Chondrocyte (in vitro differentiated cells): ENCODE data around the gene ZACN. TPM values are rescaled to one million over a fixed set of nuclear protein-coding genes. Genes with fewer than 3 reads are reported as not detected.
A peak's percentile ranks its signal among the peaks of the same experiment; 100 is the strongest.

Experiments
- DNase-seq: peaks from one replicate; pipeline ENCODE4 v3.0.0; 2021; ENCODE audit warnings: mixed read lengths, low spot score
- H3K27ac Mint-ChIP-seq: one replicate; pipeline ENCODE4 v1.8.0; 2021; ENCODE audit warnings: mild to moderate bottlenecking, moderate library complexity, mixed read lengths; ENCODE audit not compliant: unreplicated experiment
- H3K27me3 Mint-ChIP-seq: 2 replicates; pipeline ENCODE4 v1.8.0; 2021; ENCODE audit warnings: low read depth, mixed read lengths
- H3K36me3 Mint-ChIP-seq: 2 replicates; pipeline ENCODE4 v1.8.0; 2021; ENCODE audit warnings: low read depth, mixed read lengths
- H3K4me1 Mint-ChIP-seq: 2 replicates; pipeline ENCODE4 v1.8.0; 2021; ENCODE audit warnings: low read depth, mild to moderate bottlenecking, mixed read lengths
- H3K4me3 Mint-ChIP-seq: one replicate; pipeline ENCODE4 v1.8.0; 2021; ENCODE audit warnings: mild to moderate bottlenecking, moderate library complexity, mixed read lengths; ENCODE audit not compliant: unreplicated experiment
- H3K9me3 Mint-ChIP-seq: 2 replicates; pipeline ENCODE4 v1.8.0; 2021; ENCODE audit warnings: low read depth, mixed read lengths
- total RNA-seq: library from RNA; stranded (reverse); gene quantifications from 3 replicates; pipeline ENCODE4 v1.2.1, GENCODE V29; 2021
- TF ChIP-seq, protein P1 (sequence below): fragments of 200-600 bp; sonication (generic); IDR thresholded peaks from 2 replicates; pipeline ENCODE4 v1.5.0; 2021; ENCODE audit warnings: antibody characterized with exemption, mild to moderate bottlenecking, moderate library complexity

Gene ZACN
- total RNA-seq, 1 donor from 2014 or later = not detected

DNA sequence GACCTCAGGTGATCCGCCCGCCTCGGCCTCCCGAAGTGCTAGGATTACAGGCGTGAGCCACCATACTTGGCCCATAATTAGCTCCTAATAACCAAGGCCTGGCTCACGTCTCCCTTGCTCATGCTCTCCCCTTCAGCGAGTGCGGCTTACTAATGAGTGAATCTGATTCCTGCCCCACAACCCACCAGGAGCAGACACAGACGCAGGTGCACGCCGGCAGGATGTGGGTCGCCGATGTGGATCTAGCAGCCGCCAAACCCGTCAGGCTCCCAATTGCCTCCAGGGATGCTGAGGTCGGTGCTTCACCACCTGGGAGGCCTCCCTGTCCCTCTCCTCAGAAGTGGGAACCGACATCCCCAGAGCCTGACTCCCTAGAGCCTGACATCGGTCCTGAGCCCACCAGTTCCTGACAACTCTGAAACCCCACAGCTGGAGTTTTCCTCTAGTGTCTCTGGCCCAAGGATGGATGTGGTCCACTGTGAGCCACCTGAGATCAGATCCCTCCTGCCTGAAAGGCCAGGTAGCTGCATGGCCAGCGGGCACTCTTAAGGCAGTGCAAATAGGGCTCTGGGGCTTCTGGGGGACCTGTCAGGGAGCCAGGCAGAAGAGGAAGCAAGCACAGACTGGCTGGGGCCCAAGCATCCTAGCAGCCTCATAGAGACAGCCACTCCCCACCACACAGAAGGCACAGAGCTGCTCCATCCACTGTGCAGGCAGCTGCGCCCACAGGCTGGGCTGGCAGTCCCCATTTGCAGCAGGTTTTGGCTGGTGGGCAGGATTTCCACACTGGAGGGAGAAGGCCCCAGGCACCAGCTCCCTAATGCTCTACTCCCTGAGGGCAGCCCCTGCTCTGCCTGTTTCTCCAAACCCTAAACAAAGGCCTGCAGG, 13.8 kb downstream of the ZACN start:
- no peaks in the 10 kb centered on the region for H3K4me1 Mint-ChIP-seq
- H3K4me3 Mint-ChIP-seq = no peak overlapping the region
- no peaks in the 10 kb centered on the region for H3K9me3 Mint-ChIP-seq
- H3K27me3 Mint-ChIP-seq = no peaks in the 10 kb centered on the region
- H3K36me3 Mint-ChIP-seq = peaks cover 35% of the 10 kb centered on the region
- TF ChIP-seq, protein P1, sequence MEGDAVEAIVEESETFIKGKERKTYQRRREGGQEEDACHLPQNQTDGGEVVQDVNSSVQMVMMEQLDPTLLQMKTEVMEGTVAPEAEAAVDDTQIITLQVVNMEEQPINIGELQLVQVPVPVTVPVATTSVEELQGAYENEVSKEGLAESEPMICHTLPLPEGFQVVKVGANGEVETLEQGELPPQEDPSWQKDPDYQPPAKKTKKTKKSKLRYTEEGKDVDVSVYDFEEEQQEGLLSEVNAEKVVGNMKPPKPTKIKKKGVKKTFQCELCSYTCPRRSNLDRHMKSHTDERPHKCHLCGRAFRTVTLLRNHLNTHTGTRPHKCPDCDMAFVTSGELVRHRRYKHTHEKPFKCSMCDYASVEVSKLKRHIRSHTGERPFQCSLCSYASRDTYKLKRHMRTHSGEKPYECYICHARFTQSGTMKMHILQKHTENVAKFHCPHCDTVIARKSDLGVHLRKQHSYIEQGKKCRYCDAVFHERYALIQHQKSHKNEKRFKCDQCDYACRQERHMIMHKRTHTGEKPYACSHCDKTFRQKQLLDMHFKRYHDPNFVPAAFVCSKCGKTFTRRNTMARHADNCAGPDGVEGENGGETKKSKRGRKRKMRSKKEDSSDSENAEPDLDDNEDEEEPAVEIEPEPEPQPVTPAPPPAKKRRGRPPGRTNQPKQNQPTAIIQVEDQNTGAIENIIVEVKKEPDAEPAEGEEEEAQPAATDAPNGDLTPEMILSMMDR = no peak
- peak; percentile 75 for DNase-seq
- no peak overlapping the region for H3K27ac Mint-ChIP-seq

DNA sequence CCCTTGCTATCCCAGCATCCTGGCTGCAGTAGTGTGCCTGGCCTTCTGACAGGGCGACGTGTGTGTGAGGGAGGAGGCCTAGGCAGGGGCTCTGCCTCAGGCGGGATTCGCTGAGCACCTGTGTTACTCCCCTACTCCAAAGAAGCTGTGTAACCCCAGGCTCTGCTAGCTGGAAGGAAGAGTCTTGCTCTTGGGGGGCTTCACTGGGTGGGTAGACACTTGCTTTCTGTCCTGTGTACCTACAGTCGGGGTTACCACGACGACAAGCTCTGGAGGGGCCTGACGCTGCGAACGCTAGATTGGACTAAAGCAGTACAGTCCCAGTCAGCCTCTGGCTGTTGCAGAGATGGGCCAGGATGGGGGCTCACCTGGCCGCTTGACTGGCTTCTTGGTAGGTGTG, 15.1 kb downstream of the ZACN start:
- no peak overlapping the region for H3K4me3 Mint-ChIP-seq
- peak; percentile 66 for DNase-seq
- H3K36me3 Mint-ChIP-seq = peaks cover 31% of the 10 kb centered on the region
- H3K9me3 Mint-ChIP-seq = no peaks in the 10 kb centered on the region
- H3K27me3 Mint-ChIP-seq = no peaks in the 10 kb centered on the region
- H3K27ac Mint-ChIP-seq = no peak overlapping the region
- TF ChIP-seq, protein P1 = no peak
- H3K4me1 Mint-ChIP-seq = no peaks in the 10 kb centered on the region

DNA sequence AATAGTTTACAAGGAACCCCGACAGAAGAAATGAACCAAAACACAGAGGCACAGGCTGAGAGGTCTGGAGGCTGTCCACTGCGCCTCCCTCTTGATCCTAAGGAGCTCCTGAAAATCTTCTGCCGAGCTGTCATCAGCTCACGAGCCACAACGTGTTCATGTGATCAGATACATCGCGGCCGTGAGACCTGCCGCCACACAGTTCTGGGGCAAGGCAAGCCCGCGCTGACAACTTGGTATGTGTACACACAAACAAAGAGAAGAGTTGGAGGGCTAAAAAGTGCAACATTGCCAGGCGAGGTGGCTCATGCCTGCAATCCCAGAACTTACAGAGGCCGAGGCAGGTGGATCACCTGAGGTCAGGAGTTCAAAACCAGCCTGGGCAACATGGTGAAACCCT, 17.0 kb downstream of the ZACN start:
- no peaks in the 10 kb centered on the region for H3K9me3 Mint-ChIP-seq
- TF ChIP-seq, protein P1 = no peak
- peaks cover 32% of the 10 kb centered on the region for H3K36me3 Mint-ChIP-seq
- no peak overlapping the region for H3K27ac Mint-ChIP-seq
- H3K27me3 Mint-ChIP-seq = no peaks in the 10 kb centered on the region
- H3K4me1 Mint-ChIP-seq = no peaks in the 10 kb centered on the region
- peak; percentile 55 for DNase-seq
- no peak overlapping the region for H3K4me3 Mint-ChIP-seq

DNA sequence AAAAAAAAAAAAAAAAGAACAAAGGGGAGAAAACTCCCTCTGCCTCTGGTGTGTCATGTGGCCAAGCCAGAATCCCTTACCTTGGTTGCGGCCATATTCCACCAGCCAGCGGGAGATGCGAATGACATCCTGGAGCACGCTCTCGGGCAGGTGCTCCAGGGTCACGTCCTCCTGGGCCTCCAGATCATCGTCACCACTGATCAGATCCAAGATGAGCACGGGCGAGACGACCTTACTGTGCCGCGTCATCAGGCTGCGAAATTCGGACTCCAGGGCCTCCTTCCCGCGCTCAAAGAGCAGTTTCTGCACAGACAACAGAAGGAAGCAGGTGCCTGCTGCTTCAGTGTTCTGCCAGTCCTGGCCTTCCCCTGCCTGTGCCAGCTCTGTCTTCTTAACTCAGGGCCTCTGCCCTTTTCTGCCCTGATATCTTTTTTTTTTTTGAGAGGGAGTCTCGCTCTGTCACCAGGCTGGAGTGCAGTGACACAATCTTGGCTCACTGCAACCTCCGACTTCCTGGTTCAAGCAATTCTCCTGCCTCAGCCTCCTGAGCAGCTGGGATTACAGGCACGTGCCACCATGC, 18.8 kb downstream of the ZACN start:
- TF ChIP-seq, protein P1 = no peak
- H3K27ac Mint-ChIP-seq = no peak overlapping the region
- peaks cover 3% of the 10 kb centered on the region for H3K4me1 Mint-ChIP-seq
- H3K36me3 Mint-ChIP-seq = peaks cover 31% of the 10 kb centered on the region
- H3K27me3 Mint-ChIP-seq = no peaks in the 10 kb centered on the region
- no peak for DNase-seq
- H3K4me3 Mint-ChIP-seq = no peak overlapping the region
- H3K9me3 Mint-ChIP-seq = no peaks in the 10 kb centered on the region

DNA sequence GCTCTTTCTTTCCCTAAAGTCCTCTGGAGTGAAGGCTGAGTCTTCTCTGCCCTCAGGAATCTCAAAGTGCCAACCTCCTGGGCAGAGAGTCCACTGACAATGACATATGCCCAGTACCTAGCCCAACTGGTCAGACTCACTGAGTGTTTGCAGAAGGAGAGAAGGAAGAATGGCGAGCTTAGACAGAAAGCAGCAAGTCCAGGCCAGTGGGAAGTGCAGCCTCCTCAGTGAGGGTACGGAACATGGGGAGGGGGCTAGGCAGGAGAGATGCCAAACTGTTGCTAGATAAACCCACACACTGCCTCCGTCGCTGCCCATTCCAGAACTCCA, 23.9 kb downstream of the ZACN start:
- DNase-seq = no peak
- Mint-ChIP-seq H3K27ac (peak overlapping the region; percentile 97), H3K36me3 (peaks cover 12% of the 10 kb centered on the region), H3K9me3 (no peaks in the 10 kb centered on the region), H3K4me1 (peaks cover 8% of the 10 kb centered on the region), H3K27me3 (no peaks in the 10 kb centered on the region), H3K4me3 (peak overlapping the region; percentile 96)
- TF ChIP-seq, protein P1 = no peak
